GM19025 (cell line): ENCODE results near the gene PPP1R37.
"Not testable (repeated sequence)": the region's sequence is repeated elsewhere in the genome, so short reads cannot be mapped to it uniquely, and the experiment has no call there.

Experiments used
- ATAC-seq: cut with Tn5 transposase; IDR thresholded peaks from one replicate; pipeline ENCODE4 v1.9.1; 2021; ENCODE audit warnings: mild to moderate bottlenecking, low read depth, moderate library complexity; ENCODE audit not compliant: unreplicated experiment

PPP1R37 gene

GRCh38 chr19:45094137-45094536 is 1.2 kb downstream of the PPP1R37 start:
- no peak for ATAC-seq

DNA sequence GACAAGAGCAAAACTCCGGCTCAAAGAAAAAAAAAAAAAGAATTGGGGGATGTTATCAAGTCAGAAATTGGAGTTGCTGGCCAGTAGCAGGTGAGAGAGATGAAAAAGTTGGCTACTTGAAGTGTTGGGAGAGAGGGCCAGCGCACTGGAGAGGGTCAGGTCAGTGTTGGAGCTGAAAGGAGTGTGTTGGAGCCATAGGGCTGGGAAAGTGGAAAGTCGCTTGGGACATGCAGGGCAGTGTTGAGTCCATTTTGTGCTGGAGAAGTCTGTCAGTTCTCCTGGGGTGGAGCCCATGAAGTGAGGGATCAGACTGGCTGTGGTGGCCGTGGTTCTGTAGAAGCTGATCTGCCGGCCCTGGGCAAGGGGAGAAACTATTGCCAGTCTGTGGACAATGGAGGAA is 1.7 kb downstream of the PPP1R37 start:
- ATAC-seq, result no peak

DNA sequence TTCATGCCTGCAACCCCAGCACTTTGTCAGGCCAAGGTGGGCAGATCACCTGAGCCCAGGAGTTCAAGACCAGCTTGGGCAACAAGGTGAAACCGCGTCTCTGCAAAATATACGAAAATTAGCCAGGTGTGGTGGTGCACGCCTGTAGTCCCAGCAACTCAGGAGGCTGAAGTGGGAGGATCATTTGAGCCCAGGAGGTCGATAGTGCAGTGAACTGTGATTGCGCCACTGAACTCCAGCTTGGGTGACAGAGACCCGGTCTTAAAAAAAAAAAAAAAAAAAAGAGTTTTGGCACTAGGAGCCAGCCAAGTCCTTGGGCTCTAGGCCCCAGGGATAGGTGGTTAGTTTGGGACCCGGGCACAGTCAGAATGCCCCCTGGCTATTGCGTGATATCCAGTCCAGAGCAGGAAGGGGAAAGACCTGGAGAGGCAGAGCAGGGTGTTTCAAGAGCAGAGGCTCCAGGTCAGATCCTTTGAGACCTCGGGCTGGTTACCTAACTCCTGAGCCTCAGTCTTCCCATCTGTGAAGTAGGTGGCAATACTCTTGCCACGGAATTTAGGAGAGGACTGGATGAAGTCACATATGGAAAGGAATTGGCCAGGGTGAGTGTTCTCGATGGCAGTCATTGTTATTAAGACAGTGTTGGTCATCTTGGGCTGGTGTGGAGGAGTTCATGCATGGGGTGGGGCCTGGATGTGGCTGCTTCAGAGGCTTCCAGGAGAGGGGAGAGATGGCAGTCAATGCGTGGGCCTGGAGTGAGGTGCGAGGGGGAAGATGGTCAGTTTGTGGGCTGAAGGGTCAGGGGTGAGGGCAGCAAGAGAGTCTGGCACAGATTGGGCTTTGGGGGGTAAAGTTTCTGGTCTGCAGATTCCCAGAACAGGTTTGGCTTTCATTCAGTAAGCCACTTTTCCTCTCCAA is 2.8 kb downstream of the PPP1R37 start:
- no peak for ATAC-seq

DNA sequence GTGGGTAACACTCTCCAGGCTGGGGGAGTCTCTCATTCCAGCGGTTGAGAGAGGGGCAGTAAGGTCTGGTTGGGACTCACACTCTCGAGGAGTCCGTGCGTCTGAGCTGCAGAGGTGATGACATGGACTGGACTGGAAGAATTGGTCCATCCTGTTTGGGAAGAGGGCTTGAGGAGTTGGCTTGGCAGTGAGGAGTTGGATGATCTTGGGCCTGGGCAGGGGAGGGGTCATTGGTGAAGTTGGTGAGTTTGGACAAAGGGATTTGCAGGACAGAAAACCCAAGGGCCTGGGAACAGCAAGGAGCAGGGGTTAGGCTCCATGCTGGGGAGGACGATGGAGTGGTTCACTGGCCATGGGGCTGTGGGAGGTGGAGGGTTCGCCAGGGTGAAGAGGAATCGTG is 3.7 kb downstream of the PPP1R37 start:
- no peak for ATAC-seq

DNA sequence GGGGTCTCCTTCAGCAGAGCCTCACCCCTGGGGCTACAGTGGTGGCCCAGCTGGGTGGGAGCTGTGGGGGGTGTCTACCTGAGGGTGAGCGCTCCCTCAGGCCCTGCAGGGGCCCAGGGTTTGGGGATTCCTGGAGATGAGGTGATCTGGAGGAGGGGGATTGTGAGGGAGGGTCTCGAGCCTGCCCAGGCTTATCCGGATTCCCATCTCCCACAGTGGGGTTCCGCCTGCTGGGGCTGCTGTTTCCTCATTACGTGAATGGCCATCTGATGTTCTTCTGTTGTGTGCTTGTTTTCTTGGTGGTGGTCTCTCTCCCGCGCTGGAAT is 4.4 kb downstream of the PPP1R37 start:
- no peak for ATAC-seq

DNA sequence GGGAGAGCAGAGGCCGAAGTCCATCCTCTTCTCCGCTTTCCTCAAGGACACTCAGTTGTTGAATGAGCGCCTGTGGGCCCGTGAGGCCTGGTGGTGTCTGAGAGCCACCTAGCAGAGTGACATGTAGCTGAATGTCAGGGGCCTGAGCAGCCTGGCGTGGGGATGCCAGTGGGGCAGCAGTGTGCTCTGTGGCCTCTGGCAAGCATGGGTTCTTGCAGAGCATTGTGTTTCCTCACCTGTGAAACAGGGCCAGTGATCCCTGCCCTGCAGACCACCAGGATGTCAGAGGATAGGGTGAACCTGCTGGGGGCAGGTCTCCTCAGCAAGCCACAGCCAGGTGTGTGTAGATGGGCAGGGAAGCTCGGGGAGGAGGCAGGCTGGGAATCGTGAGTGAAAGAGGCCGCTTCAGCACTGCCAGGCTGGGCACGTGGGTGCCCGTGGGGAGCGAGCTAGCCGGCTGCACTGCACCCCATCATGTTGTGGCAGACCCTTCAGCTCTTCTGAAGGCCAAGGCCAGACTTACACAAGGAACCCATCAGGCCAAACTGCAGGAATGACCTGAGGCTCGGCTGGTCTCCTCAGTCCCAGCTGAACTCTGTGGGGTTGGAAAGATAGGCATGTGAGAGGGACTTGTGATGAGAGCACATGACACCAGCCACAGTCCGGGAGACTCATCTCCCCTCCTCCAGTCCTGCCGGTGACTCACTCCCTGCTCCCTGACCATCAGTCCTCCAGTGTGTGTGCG is 5.0 kb downstream of the PPP1R37 start:
- ATAC-seq, result no peak

GRCh38 chr19:45098521-45099466 is 5.8 kb downstream of the PPP1R37 start:
- no peak for ATAC-seq

DNA sequence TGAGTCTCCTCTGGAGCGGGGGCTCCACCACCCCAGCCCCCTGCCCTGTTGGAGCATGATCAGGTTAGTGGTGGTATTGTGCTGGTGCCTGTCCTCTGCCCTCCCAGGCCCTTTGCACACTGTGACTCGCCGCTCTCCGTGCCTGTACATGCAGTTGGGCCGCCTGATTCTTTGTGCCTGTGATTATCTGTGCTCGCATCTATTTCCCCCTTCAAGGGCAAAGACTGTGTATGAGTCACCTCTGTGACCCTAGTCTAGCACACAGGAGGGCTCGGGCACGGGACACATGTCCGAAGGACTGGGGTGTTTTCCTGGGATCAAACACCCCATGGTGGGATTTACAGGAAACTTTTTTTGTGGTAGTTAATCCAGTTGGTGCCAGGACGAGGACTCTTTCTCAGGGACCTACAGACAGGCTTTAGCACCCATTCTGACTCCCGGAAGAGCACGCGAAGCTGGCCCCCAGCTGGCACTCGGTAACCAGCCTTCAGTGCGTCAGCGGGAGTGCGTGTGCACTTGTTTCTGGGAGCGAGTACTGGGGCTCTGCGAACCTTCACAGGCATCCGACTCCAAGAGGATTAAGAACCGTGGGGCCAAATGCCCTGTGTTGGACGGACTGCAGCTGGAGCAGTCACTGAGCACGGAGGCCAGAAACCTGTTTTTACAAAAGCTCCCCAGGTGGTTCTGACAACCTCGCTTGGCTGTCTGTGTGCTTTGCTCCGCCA is 6.7 kb downstream of the PPP1R37 start:
- ATAC-seq, result no peak

GRCh38 chr19:45100201-45100600 is 7.2 kb downstream of the PPP1R37 start:
- no peak for ATAC-seq

GRCh38 chr19:45100846-45101252 is 7.9 kb downstream of the PPP1R37 start:
- no peak for ATAC-seq

GRCh38 chr19:45101806-45102205 is 8.8 kb downstream of the PPP1R37 start:
- ATAC-seq, result no peak

DNA sequence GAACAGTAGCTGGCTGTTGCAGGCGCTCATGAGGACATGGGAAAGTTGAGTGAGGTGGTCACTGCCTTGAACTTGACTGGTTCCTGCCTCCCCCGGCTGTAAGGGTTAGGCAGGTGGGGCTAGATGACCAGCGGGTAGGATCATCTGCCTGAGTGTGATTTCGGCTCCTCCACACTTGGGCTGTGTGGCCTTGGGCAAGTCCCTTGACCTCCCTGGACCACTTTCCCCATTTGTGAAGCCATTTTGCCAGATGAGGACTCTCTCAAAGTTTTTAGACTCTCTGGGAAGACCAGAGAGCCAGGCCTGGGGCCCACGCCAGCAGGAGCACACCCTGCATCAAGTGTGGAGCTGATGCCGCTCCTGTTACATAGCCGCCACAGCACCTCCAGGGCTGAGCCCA is 9.5 kb downstream of the PPP1R37 start:
- no peak for ATAC-seq

- no peak for ATAC-seq
Observed at GRCh38 chr19:45103156-45103507, 10.2 kb downstream of the PPP1R37 start.

DNA sequence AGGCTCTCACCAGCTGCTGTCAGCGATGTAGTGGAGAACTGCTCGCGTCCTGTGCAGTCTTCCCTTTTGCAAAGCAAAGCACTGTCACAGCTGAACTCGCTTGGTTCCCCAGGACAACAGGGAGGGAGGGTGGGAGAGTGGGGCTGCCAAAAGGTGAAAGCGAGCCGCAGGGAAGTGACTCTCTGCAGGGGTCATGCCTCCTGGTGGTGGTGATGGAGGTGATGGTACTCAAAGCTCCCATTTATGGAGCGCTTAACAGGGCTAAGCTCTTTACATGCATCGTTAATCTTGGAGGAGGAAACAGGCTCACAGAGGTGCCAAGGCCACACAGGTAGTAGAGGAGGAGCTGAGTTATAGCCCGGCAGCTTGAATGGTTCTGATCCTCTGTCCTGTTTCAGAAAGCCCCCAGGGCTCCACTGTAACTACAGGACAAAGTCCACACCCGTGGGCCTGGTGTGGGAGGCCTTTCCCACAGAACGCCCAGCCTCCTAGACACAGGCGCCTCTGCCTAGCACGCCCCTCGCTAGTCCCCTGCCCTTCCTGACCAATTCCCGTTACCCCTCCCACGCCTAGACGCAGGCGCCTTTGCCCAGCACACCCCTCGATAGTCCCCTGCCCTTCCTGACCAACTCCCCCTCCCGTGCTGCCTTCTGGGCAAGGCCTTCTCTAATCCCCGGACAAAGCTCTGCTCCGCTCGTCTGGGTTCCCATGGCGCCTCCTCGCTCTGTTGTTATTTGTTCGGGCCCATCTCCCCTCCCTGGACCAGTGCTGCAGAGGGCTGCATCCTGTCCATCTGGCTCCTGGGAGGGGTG is 10.7 kb downstream of the PPP1R37 start:
- ATAC-seq, result no peak

DNA sequence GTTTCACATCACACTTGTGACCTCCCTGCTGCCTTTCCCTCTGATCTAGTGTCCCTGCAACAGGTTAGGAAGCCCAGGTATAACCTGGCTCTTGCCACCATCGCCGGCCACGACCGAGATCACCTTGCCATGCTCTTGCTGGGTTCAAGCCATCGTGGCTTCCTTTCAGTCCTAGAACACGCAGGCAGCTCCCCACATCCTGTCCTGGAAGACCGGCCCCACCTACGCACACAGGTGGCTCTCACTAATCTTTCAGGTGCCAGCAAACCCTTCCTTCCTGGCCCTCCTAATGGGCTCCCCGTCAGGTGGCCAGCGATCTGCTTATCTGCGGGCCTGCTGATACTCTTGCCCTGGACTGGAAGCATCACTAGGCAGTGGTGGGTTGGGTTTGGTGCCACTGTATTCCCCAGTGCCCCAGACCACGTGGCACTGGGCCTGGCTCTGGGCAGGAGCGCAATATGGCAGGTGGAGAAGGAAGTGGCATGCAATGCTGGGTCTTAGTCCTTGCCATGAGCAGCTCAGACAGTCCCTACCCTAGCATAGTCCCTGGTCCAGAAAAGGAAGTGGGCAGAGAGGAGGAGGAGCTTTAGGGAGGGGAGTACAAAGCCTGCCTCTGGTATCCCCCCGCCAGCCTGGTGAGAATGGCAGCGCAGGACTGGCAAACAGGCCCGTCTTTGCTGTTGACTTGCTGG is 11.8 kb downstream of the PPP1R37 start:
- no peak for ATAC-seq

DNA sequence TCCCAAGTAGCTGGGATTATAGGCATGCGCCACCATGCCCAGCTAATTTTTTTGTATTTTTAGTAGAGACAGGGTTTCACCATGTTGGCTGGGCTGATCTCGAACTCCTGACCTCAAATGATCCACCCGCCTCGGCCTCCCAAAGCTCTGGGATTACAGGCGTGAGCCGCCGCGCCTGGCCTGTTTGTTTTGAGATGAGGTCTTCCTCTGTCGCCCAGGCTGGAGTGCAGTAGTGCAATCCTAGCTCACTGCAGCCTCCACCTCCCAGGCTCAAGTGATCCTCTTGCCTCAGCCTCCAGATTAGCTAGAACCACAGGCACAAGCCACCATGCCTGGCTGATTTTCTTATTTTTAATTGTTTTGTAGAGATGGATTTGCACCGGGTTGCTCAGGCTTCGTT is 13.4 kb downstream of the PPP1R37 start:
- ATAC-seq, result not testable (repeated sequence)

DNA sequence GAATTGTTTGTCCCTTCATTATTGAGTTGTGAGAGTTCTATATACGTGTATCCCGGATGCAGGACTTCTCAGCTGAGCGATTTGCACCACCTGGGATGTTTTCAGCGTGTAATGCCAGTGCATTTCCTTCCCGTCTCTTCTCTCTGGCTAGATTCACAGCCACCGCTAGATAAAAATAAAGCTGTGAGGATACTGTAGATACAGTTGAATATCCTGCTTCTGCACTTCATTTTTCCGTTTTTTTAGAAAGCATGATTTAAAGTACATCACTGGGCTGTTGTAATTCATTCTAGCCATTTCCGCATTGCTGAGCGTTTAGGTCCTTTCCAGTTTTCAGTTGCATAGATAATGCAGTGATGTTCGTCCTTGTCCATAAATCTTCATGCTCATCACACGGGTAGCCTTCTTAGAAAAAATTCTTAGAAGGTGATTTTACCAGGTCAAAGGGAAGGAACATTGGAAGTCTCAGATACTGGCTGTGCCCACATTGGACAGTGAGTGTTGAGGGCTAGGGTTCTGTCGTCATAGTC is 14.7 kb downstream of the PPP1R37 start:
- no peak for ATAC-seq

GRCh38 chr19:45110851-45111266 is 17.9 kb downstream of the PPP1R37 start:
- ATAC-seq, result no peak
